ENCODE measurements around the gene TSC22D1.

Gene TSC22D1

DNA sequence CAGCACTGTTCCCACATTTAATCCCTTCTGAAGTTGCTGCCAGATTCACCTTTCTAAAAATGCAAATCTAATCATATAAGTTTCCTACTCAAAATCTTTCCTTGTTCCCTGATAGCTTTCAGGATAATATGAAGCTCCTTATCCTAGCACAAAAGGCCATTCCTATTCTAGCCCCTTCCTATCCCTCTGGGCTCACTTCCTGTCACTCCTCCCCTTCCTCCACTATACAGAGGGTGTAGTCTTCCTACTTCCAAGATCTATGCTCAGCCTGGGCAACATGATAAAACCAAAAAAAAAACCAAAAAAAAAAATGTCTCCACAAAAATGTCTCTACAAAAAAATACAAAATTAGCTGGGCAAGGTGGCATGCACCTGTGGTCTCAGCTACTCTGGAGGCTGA lies 78.3 kb downstream of the TSC22D1 start:
- TF ChIP-seq, protein P1, sequence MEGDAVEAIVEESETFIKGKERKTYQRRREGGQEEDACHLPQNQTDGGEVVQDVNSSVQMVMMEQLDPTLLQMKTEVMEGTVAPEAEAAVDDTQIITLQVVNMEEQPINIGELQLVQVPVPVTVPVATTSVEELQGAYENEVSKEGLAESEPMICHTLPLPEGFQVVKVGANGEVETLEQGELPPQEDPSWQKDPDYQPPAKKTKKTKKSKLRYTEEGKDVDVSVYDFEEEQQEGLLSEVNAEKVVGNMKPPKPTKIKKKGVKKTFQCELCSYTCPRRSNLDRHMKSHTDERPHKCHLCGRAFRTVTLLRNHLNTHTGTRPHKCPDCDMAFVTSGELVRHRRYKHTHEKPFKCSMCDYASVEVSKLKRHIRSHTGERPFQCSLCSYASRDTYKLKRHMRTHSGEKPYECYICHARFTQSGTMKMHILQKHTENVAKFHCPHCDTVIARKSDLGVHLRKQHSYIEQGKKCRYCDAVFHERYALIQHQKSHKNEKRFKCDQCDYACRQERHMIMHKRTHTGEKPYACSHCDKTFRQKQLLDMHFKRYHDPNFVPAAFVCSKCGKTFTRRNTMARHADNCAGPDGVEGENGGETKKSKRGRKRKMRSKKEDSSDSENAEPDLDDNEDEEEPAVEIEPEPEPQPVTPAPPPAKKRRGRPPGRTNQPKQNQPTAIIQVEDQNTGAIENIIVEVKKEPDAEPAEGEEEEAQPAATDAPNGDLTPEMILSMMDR (conservative IDR thresholded peaks at IDR 0.05; ENCODE audit: low read depth, low read length): no peak
- H3K4me3 ChIP-seq (ENCODE audit: low read length): no peak overlapping the region

DNA sequence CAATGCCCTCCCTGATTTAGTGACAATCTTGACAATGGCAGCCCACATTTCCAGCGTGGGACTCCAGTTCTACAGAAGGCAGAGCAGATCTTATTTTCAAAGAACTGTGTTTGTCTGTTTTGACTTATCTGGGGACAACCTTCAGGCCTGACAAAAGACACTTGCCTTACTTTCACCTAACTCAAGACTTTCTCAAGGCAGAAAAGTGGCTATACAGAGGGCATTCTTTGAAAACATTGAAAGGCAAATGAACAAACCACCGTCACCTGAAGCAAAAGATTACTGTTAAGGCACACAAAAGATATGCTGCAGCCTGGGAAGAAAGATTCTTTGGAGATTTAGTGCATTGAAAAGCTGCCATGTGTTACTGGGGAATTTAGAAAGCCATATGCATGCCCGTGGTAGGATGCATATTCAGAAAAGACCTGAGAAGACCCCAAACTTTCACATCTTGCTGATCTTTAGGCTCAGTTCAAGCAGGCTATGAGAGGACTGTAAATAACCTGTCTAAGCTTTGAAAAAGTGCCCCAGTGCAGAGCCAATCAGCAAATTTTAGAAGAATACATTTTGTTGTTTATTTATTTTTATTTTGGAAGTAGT lies 82.8 kb downstream of the TSC22D1 start:
- TF ChIP-seq, protein P1 (conservative IDR thresholded peaks at IDR 0.05; ENCODE audit: low read depth, low read length): no peak
- DNase-seq (ENCODE audit: low read depth): no peak
- H3K4me3 ChIP-seq (ENCODE audit: low read length): no peak overlapping the region

More for the DNA sequence above, 78.3 kb downstream of the TSC22D1 start:
- DNase-seq (ENCODE audit: low read depth): no peak

DNA sequence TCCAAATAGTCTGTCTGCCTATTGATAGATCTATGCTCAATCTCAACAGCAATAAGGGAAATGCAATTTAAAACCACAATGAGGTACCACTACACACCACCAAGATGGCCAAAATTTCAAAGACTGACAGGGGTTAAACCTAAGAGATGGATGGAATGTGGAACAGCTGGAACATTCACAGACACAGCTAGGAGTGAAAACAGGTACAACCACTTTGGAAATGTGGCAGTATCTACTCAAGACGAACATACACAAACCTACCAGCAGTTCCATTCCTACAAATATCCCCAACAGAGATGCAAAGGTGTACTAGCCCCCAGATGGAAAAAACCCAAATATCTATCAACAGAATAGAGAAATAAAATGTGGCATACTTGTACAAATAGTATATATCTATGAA lies 86.4 kb downstream of the TSC22D1 start:
- H3K4me3 ChIP-seq (ENCODE audit: low read length): no peak overlapping the region
- DNase-seq (ENCODE audit: low read depth): no peak
- TF ChIP-seq, protein P1 (conservative IDR thresholded peaks at IDR 0.05; ENCODE audit: low read depth, low read length): no peak

DNA sequence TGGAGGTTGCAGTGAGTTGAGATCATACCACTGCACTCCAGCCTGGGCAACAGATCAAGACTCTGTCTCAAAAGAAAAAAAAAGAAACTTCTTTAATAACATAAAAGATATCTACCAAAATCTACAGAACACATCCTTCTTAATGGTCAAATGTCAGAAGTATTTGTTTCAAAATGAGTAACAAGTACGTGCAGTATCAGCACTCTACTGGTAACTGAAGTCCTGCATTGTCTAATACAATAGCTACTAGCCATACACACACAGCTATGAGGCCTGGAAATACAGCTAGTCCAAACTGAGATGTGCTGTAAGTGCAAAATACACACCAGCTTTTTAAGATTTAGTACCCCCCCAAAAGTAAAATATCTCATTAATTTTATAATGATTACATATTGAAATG lies 88.1 kb downstream of the TSC22D1 start:
- no peak for DNase-seq (ENCODE audit: low read depth)
- no peak overlapping the region for H3K4me3 ChIP-seq (ENCODE audit: low read length)
- TF ChIP-seq, protein P1 (conservative IDR thresholded peaks at IDR 0.05; ENCODE audit: low read depth, low read length): no peak

- DNase-seq (ENCODE audit: low read depth): no peak
- no peak overlapping the region for H3K4me3 ChIP-seq (ENCODE audit: low read length)
- TF ChIP-seq, protein P1 (conservative IDR thresholded peaks at IDR 0.05; ENCODE audit: low read depth, low read length): no peak
These were observed 91.5 kb downstream of the TSC22D1 start for GRCh38 chr13:44484562-44485138.

DNA sequence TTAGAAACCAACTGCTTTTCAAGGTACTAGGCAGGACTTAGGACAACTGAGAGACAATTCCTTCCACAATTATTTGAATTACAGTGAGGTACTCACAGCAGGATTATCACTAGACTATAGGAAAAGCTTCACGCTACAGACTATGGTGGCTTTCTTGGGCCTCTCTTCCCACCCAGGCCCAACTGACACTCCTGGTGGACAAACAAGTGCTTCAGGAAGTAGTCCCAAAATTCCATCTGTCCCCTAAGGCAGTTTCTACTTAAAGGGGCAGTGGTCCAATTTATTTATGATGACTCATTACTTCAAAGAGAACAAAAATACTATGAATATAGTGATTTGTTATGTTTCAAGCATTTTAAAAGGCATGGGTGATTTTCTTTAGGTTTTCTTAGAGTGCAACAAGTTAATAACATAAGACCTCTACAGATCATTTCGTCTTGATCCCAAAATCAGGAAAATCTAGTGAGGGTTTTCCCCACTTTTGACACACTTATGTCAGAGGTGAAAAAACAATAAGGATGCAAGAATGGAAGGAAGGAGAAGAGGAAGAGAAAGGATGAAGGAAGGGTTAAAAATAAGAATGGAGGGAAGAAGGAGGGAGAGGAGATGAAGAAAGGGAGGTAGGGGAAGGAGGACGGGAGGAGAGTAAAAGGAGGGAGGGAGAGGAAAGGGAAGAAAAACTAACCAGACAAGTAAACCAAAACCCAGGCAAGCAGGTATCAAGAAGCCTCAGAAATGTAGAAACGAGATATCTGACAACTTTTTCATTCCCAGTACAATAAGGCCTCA lies 101.8 kb downstream of the TSC22D1 start:
- TF ChIP-seq, protein P1 (conservative IDR thresholded peaks at IDR 0.05; ENCODE audit: low read depth, low read length): no peak
- no peak overlapping the region for H3K4me3 ChIP-seq (ENCODE audit: low read length)
- no peak for DNase-seq (ENCODE audit: low read depth)

Data from retinal pigment epithelial cell (primary cell).